Endodermal cell (in vitro differentiated cells): ENCODE results near the gene PFDN1. TPM values are rescaled to one million over a fixed set of nuclear protein-coding genes. Genes with fewer than 3 reads are reported as not detected.

Experiments used
- DNase-seq: peaks from one replicate; pipeline ENCODE4 v3.0.0-alpha.2; 2017
- H3K27ac ChIP-seq: 2 replicates; pipeline ENCODE4 v1.5.1; 2013; ENCODE audit warnings: mild to moderate bottlenecking, low read depth, low read length, moderate library complexity
- H3K27me3 ChIP-seq: 2 replicates; pipeline ENCODE4 v1.6.1; 2013; ENCODE audit warnings: mild to moderate bottlenecking, low read length, moderate library complexity; ENCODE audit not compliant: insufficient read depth, control insufficient read depth, poor library complexity, severe bottlenecking
- H3K36me3 ChIP-seq: 2 replicates; pipeline ENCODE4 v1.7.0; 2013; ENCODE audit warnings: mild to moderate bottlenecking, low read length, moderate library complexity; ENCODE audit not compliant: control insufficient read depth, insufficient read depth
- H3K4me1 ChIP-seq: one replicate; pipeline ENCODE4 v1.7.0; 2013; ENCODE audit warnings: low read length; ENCODE audit not compliant: control insufficient read depth, insufficient read depth
- H3K4me3 ChIP-seq: 2 replicates; pipeline ENCODE4 v1.5.1; 2013; ENCODE audit warnings: mild to moderate bottlenecking, low read length, moderate library complexity
- H3K9ac ChIP-seq: 2 replicates; pipeline ENCODE4 v1.6.1; 2013; ENCODE audit warnings: mild to moderate bottlenecking, low read length, moderate library complexity; ENCODE audit not compliant: poor library complexity, severe bottlenecking; ENCODE audit errors: extremely low read depth
- H3K9me3 ChIP-seq: 2 replicates; pipeline ENCODE4 v1.6.1; 2013; ENCODE audit warnings: mild to moderate bottlenecking, low read length, moderate library complexity; ENCODE audit not compliant: control insufficient read depth
- H3K27ac Mint-ChIP-seq: 2 replicates; pipeline ENCODE4 v1.8.0; 2020; ENCODE audit warnings: mixed read lengths
- H3K27me3 Mint-ChIP-seq: 2 replicates; pipeline ENCODE4 v1.8.0; 2021; ENCODE audit warnings: mild to moderate bottlenecking, mixed read lengths; ENCODE audit not compliant: insufficient read depth
- H3K36me3 Mint-ChIP-seq: 2 replicates; pipeline ENCODE4 v1.8.0; 2020; ENCODE audit warnings: low read depth, mixed read lengths
- H3K4me1 Mint-ChIP-seq: 2 replicates; pipeline ENCODE4 v1.8.0; 2020; ENCODE audit warnings: mixed read lengths
- H3K4me3 Mint-ChIP-seq: 2 replicates; pipeline ENCODE4 v1.8.0; 2020; ENCODE audit warnings: mild to moderate bottlenecking, moderate library complexity, mixed read lengths
- H3K9me3 Mint-ChIP-seq: 2 replicates; pipeline ENCODE4 v1.8.0; 2020; ENCODE audit warnings: mild to moderate bottlenecking, mixed read lengths
- WGBS, 2 experiments: methylation state at CpG; one replicate each; pipeline versions ENCODE4 v1.1.5 to v1.1.7; 2013; ENCODE audit warnings: missing lambda C conversion rate in 2 of 2, mixed read lengths in 1 of 2; ENCODE audit not compliant: insufficient coverage in 1 of 2, insufficient read length in 1 of 2; 5-methylcytosine and 5-hydroxymethylcytosine counted together
- total RNA-seq, 2 donors: library from RNA; stranded (reverse); fragmentation: NEBNext Ultra II Directional in 1 of 2; extraction: Animal tissue kit (Norgen Biotek cat#: 25700) in 1 of 2; gene quantifications; 2 replicates in 1 of 2; 3 replicates in 1 of 2; pipeline ENCODE4 v1.2.1, GENCODE V29; 2021
- TF ChIP-seq, protein P1 (sequence below): fragments of 200-600 bp; sonication (generic); conservative IDR thresholded peaks from 2 replicates; pipeline ENCODE4 v1.5.0; 2021; ENCODE audit warnings: antibody characterized with exemption, mild to moderate bottlenecking

Gene PFDN1
- total RNA-seq, 2 donors from 2014 or later, result 62.9 to 64.4 TPM

DNA sequence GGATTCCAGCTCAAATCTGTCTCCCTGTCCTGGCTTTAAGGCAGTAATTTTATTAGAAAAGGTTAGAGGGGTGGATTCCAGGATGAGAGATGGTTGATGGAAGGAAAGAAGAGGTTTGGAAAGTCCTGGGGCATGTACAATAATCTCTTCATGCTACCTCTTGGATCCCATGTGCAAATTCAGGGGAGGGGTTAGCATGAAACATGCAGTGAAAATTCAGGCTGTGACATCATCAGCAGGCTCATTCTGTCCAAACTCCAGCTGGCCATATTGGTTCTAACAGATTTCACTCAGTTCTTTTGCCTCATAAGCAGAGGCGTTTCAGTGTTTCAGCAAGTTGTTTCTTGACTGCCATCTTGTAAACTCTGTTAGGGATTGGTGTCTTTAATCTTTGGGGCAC, 72.5 kb downstream of the PFDN1 start:
- Mint-ChIP-seq H3K9me3 (no peaks in the 10 kb centered on the region), H3K27ac (no peak overlapping the region), H3K4me3 (no peak overlapping the region), H3K36me3 (no peaks in the 10 kb centered on the region), H3K27me3 (no peaks in the 10 kb centered on the region), H3K4me1 (peaks cover 2% of the 10 kb centered on the region)
- no peaks in the 10 kb centered on the region for H3K27me3 ChIP-seq
- TF ChIP-seq, protein P1, sequence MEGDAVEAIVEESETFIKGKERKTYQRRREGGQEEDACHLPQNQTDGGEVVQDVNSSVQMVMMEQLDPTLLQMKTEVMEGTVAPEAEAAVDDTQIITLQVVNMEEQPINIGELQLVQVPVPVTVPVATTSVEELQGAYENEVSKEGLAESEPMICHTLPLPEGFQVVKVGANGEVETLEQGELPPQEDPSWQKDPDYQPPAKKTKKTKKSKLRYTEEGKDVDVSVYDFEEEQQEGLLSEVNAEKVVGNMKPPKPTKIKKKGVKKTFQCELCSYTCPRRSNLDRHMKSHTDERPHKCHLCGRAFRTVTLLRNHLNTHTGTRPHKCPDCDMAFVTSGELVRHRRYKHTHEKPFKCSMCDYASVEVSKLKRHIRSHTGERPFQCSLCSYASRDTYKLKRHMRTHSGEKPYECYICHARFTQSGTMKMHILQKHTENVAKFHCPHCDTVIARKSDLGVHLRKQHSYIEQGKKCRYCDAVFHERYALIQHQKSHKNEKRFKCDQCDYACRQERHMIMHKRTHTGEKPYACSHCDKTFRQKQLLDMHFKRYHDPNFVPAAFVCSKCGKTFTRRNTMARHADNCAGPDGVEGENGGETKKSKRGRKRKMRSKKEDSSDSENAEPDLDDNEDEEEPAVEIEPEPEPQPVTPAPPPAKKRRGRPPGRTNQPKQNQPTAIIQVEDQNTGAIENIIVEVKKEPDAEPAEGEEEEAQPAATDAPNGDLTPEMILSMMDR, result no peak
- H3K4me3 ChIP-seq, result no peak overlapping the region
- no peaks in the 10 kb centered on the region for H3K4me1 ChIP-seq
- H3K9ac ChIP-seq, result no peak overlapping the region
- no peak overlapping the region for H3K27ac ChIP-seq
- WGBS, 2 experiments, result 94 to 100% methylated on average over 1 of the region's 1 CpG
- H3K9me3 ChIP-seq, result no peaks in the 10 kb centered on the region
- H3K36me3 ChIP-seq, result no peaks in the 10 kb centered on the region
- no peak for DNase-seq

DNA sequence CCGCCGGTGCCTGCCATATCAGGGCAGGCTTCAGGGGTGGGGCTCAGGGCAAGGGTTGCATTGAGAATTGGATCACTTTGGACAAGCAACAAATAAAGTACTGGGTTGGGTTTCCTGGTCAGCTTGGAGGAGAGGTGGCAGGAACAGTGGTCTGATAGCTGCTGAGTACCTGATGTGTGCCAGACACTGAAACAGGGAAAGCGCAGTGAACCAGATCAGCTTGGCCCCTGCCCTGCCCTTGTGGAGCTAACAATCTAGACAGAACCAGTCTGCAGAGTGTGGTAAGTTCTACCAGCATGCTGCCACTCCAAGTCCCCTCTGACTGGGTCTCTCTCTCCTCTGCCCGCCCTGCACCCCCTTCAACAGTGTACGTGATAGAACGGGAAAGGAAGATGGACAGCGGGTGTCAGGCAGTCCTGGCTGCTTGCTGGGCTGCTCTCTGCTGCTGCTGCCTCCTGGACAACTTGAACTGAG, 74.5 kb downstream of the PFDN1 start:
- no peaks in the 10 kb centered on the region for H3K36me3 ChIP-seq
- no peaks in the 10 kb centered on the region for H3K9me3 Mint-ChIP-seq

DNA sequence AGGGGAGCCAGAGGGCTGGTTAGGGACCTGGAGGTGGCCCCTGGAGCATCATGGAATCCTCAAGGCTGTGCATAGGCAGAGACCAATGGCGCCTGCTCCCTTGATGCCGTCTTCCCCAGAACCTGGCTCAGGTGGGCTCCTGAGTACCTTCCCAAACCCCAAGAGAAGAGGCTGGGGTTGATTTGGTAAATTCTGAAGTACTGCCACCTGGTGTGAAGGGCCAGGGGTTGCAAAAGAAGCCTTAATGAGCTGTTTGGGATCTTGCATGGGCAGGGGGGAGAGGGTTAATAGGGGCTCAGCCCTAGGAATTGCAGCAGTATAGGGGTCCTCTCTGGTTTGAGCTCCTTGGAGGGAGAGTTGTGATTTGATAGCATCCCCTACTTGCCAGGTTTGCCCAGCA, 75.9 kb downstream of the PFDN1 start:
- H3K27ac Mint-ChIP-seq, result no peak overlapping the region
- Histone ChIP-seq H3K4me3 (no peak overlapping the region), H3K4me1 (no peaks in the 10 kb centered on the region), H3K36me3 (no peaks in the 10 kb centered on the region), H3K9ac (no peak overlapping the region), H3K27me3 (no peaks in the 10 kb centered on the region), H3K9me3 (no peaks in the 10 kb centered on the region), H3K27ac (no peak overlapping the region)
- peaks cover 2% of the 10 kb centered on the region for H3K4me1 Mint-ChIP-seq
- no peaks in the 10 kb centered on the region for H3K27me3 Mint-ChIP-seq
- no peak overlapping the region for H3K4me3 Mint-ChIP-seq
- WGBS, 2 experiments, result 95 to 100% methylated on average over 2 of the region's 2 CpGs
- TF ChIP-seq, protein P1, result peak; percentile 59
- H3K36me3 Mint-ChIP-seq, result no peaks in the 10 kb centered on the region
- no peaks in the 10 kb centered on the region for H3K9me3 Mint-ChIP-seq
- DNase-seq, result peak; percentile 57

More for the DNA sequence above, 74.5 kb downstream of the PFDN1 start:
- TF ChIP-seq, protein P1, result no peak
- WGBS, 2 experiments, result 91 to 94% methylated on average over 7 of the region's 7 CpGs
- peak; percentile 33 for DNase-seq
- H3K4me3 ChIP-seq, result no peak overlapping the region
- H3K4me1 Mint-ChIP-seq, result peaks cover 2% of the 10 kb centered on the region
- no peaks in the 10 kb centered on the region for H3K36me3 Mint-ChIP-seq
- H3K27me3 ChIP-seq, result no peaks in the 10 kb centered on the region
- no peak overlapping the region for H3K9ac ChIP-seq
- H3K9me3 ChIP-seq, result no peaks in the 10 kb centered on the region
- H3K27me3 Mint-ChIP-seq, result no peaks in the 10 kb centered on the region
- no peak overlapping the region for H3K27ac Mint-ChIP-seq
- no peaks in the 10 kb centered on the region for H3K4me1 ChIP-seq
- no peak overlapping the region for H3K4me3 Mint-ChIP-seq
- H3K27ac ChIP-seq, result no peak overlapping the region
